VCaP (cell line): ENCODE data around the gene E2F6.

Experiments used
- H3K27ac ChIP-seq: fragments of 450-650 bp; 2 replicates; pipeline ENCODE4 v1.5.1; 2017
- CTCF ChIP-seq: fragments of 450-650 bp; conservative IDR thresholded peaks from 2 replicates; pipeline ENCODE4 v1.5.1; 2017; ENCODE audit warnings: mild to moderate bottlenecking, moderate library complexity

The E2F6 gene

GRCh38 chr2:11492244-11492643 lies 26.3 kb upstream of the E2F6 start:
- no peak overlapping the region for H3K27ac ChIP-seq
- no peak for TF ChIP-seq CTCF

GRCh38 chr2:11491348-11491933 lies 25.5 kb upstream of the E2F6 start:
- H3K27ac ChIP-seq = no peak overlapping the region
- TF ChIP-seq CTCF = no peak

GRCh38 chr2:11490194-11490593 lies 24.2 kb upstream of the E2F6 start:
- H3K27ac ChIP-seq = no peak overlapping the region
- no peak for TF ChIP-seq CTCF

GRCh38 chr2:11488809-11489208 lies 22.8 kb upstream of the E2F6 start:
- no peak for TF ChIP-seq CTCF
- H3K27ac ChIP-seq = no peak overlapping the region

- H3K27ac ChIP-seq = peak overlapping the region; percentile 99
These were observed 18.1 kb upstream of the E2F6 start for GRCh38 chr2:11483806-11484617.

GRCh38 chr2:11482473-11483035 lies 16.6 kb upstream of the E2F6 start:
- peak; percentile 24 for TF ChIP-seq CTCF
- H3K27ac ChIP-seq = peak overlapping the region; percentile 99

More at GRCh38 chr2:11483806-11484617, 18.1 kb upstream of the E2F6 start:
- no peak for TF ChIP-seq CTCF

- TF ChIP-seq CTCF = no peak
- H3K27ac ChIP-seq = peak overlapping the region; percentile 99
These were observed 16.0 kb upstream of the E2F6 start for GRCh38 chr2:11481789-11482472.
